Glutamatergic neuron (in vitro differentiated cells): Measurements from ENCODE around the gene SKOR1. TPM values are rescaled to one million over a fixed set of nuclear protein-coding genes. Genes with fewer than 3 reads are reported as not detected.

Experiments used
- DNase-seq: peaks from one replicate; pipeline ENCODE4 v3.0.0; 2022
- H3K27ac Mint-ChIP-seq: one replicate; pipeline ENCODE4 v1.8.0; 2020; ENCODE audit warnings: mild to moderate bottlenecking, mixed read lengths, inconsistent platforms; ENCODE audit not compliant: unreplicated experiment
- H3K27me3 Mint-ChIP-seq: one replicate; pipeline ENCODE4 v1.8.0; 2020; ENCODE audit warnings: mild to moderate bottlenecking, moderate library complexity, mixed read lengths, inconsistent platforms; ENCODE audit not compliant: unreplicated experiment
- H3K36me3 Mint-ChIP-seq: one replicate; pipeline ENCODE4 v1.8.0; 2020; ENCODE audit warnings: mild to moderate bottlenecking, mixed read lengths, inconsistent platforms; ENCODE audit not compliant: unreplicated experiment
- H3K4me1 Mint-ChIP-seq: one replicate; pipeline ENCODE4 v1.8.0; 2020; ENCODE audit warnings: mild to moderate bottlenecking, low read depth, mixed read lengths, inconsistent platforms; ENCODE audit not compliant: unreplicated experiment
- H3K4me3 Mint-ChIP-seq: one replicate; pipeline ENCODE4 v1.8.0; 2020; ENCODE audit warnings: mild to moderate bottlenecking, mixed read lengths, inconsistent platforms; ENCODE audit not compliant: unreplicated experiment
- H3K9me3 Mint-ChIP-seq: one replicate; pipeline ENCODE4 v1.8.0; 2020; ENCODE audit warnings: mild to moderate bottlenecking, moderate library complexity, mixed read lengths, inconsistent platforms; ENCODE audit not compliant: unreplicated experiment
- total RNA-seq: library from RNA; stranded (reverse); fragmentation: NEBNext Ultra II Directional; extraction: Animal tissue kit (Norgen Biotek cat#: 25700); gene quantifications from one replicate; pipeline ENCODE4 v1.2.1, GENCODE V29; 2021; ENCODE audit not compliant: unreplicated experiment
- TF ChIP-seq, protein P1 (sequence below): fragments of 200-600 bp; sonication (generic); IDR thresholded peaks from one replicate; pipeline ENCODE4 v1.5.0; 2021; ENCODE audit not compliant: partially characterized antibody, unreplicated experiment

The SKOR1 gene
- total RNA-seq, 1 donor from 2014 or later: 4.0 TPM

DNA sequence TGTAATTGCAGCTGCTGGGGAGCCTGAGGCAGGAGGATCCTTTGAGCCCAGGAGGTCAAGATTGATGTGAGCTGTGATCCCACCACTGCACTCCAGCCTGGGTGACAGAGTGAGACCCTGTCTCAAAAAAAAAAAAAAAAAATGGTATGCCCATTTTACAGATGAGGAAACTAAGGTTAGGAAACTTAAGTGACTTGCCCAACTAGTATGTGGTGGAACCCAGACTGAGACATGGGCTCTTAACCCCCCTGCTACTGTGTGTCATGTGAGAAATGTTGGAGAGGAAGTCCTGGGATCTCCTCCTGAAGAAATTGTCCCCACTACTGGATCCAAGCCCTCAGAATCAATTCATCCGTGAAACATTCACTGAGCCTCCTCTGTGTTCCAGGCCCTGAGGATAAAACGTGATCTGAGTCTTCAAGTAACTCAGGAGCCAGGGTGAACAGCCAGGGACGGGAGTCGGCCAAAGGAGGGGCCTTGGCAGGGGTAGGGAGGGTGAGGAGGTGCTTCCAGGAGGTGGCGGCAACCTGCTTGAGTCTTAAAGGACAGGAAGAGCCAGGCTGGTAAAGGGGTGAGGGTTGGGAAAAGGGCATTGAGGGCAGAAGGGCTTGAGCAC lies 34.1 kb downstream of the SKOR1 start:
- Mint-ChIP-seq H3K36me3 (no peaks in the 10 kb centered on the region), H3K4me3 (no peak overlapping the region), H3K27ac (no peak overlapping the region), H3K27me3 (peaks cover 2% of the 10 kb centered on the region), H3K4me1 (peaks cover 14% of the 10 kb centered on the region), H3K9me3 (peaks cover 5% of the 10 kb centered on the region)
- TF ChIP-seq, protein P1, sequence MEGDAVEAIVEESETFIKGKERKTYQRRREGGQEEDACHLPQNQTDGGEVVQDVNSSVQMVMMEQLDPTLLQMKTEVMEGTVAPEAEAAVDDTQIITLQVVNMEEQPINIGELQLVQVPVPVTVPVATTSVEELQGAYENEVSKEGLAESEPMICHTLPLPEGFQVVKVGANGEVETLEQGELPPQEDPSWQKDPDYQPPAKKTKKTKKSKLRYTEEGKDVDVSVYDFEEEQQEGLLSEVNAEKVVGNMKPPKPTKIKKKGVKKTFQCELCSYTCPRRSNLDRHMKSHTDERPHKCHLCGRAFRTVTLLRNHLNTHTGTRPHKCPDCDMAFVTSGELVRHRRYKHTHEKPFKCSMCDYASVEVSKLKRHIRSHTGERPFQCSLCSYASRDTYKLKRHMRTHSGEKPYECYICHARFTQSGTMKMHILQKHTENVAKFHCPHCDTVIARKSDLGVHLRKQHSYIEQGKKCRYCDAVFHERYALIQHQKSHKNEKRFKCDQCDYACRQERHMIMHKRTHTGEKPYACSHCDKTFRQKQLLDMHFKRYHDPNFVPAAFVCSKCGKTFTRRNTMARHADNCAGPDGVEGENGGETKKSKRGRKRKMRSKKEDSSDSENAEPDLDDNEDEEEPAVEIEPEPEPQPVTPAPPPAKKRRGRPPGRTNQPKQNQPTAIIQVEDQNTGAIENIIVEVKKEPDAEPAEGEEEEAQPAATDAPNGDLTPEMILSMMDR: no peak
- DNase-seq: no peak

DNA sequence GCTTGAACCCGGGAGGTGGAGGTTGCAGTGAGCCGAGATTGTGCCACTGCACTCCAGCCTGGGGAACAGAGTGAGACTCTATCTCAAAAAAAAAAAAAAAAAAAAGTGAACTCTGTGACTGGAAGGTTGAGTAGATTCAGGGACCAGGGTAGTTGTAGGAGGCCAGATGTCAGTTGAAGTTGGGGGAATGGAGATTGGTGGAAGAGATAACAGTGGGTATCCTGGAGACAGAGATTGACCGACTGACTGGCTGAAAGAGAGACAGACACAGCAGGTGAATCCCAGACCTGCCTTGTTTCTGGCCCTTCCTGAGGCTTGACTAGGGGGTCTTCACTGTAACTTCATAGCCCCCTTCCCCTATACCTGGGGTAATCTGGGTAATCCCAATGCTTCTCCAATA lies 36.7 kb downstream of the SKOR1 start:
- Mint-ChIP-seq H3K27ac (no peak overlapping the region), H3K4me3 (no peak overlapping the region), H3K36me3 (no peaks in the 10 kb centered on the region), H3K9me3 (peaks cover 5% of the 10 kb centered on the region), H3K4me1 (peaks cover 8% of the 10 kb centered on the region), H3K27me3 (peaks cover 2% of the 10 kb centered on the region)
- TF ChIP-seq, protein P1: no peak
- DNase-seq: no peak

DNA sequence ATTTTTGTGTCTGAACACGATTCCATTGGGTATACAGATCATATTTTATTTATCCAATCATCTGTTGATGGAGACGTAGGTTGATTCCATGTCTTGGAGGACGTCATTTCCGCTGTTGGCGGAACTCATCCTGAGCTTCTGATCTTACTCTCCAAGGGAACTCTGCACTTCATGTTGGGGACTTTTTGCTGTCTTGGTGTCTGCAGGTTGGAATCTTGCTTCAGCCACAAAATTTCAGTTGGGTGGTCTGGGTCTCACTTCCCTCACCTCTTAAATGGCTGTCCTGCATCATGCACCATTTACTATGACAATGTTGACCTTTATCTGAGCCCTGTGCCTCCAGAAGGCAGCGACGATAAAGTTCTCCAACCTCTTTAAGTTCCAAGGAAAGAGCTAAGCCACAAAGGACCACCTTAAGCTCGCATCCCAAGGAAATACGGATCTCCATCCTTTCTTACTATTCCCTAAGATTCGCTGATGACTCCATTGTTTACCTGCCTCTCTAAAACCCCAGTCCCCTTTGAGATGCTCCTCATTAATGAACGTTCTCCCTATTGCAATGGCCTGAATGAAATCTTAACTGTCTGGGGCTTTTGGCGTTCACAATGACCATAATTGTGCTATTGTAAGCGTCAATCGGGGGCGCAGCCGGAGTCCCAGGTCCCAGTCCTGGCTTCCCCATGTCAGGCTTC lies 37.6 kb downstream of the SKOR1 start:
- Mint-ChIP-seq H3K27ac (no peak overlapping the region), H3K4me1 (peaks cover 8% of the 10 kb centered on the region), H3K4me3 (no peak overlapping the region), H3K36me3 (no peaks in the 10 kb centered on the region), H3K27me3 (peaks cover 2% of the 10 kb centered on the region), H3K9me3 (peaks cover 5% of the 10 kb centered on the region)
- TF ChIP-seq, protein P1: no peak
- DNase-seq: no peak

DNA sequence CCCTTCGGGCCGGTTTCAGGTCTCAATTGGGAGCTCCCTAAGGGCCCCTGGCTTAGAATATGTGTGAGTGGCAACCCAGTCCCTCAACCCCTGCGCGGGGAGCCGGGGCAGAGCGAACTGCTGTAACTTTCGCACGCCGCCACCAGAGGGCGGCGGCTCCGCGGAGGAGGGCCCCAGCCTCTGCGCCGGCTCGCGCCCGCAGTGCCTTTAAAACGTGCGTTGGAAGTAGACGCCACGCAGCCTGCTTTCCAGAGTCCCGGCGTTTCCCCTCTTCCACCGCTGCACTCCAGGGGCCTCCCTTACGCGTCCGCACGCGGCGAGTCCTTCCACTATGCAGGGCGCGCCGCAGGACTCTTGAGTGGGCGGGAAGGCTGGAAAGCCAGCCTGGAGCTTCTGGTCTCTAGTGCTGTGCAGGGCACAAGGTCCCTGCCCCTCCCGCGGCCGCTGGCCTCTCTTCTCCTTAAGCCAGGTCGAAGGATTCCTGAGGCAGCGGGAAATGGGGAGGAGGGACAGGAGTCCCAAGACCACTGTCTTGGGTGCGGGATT lies 38.2 kb downstream of the SKOR1 start:
- H3K4me3 Mint-ChIP-seq: peak overlapping the region; percentile 75
- TF ChIP-seq, protein P1: peak; percentile 96
- peaks cover 8% of the 10 kb centered on the region for H3K4me1 Mint-ChIP-seq
- peak; percentile 84 for DNase-seq
- H3K27ac Mint-ChIP-seq: no peak overlapping the region
- no peaks in the 10 kb centered on the region for H3K36me3 Mint-ChIP-seq
- H3K9me3 Mint-ChIP-seq: peaks cover 5% of the 10 kb centered on the region
- H3K27me3 Mint-ChIP-seq: peaks cover 2% of the 10 kb centered on the region

DNA sequence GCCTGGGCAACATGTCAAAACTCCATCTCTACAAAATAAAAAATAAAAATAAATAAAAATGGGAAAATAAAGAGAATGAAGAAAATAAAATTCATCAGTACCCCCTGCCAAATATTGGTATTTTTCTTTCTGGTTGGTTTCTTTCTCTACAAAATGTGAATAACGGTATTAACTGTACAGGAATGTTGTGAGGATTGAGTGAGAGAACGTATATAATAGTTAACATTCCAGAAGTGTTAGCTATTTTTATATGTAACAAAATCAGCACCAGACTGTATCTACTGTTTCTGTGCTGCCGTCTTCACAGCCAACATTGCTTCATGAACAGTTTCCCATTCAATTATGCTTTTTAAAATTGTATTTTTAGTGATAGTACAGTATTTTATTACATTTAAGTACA lies 40.0 kb downstream of the SKOR1 start:
- H3K27me3 Mint-ChIP-seq: peaks cover 2% of the 10 kb centered on the region
- TF ChIP-seq, protein P1: no peak
- no peak overlapping the region for H3K4me3 Mint-ChIP-seq
- peaks cover 7% of the 10 kb centered on the region for H3K9me3 Mint-ChIP-seq
- peaks cover 10% of the 10 kb centered on the region for H3K36me3 Mint-ChIP-seq
- H3K27ac Mint-ChIP-seq: no peak overlapping the region
- DNase-seq: no peak
- peaks cover 2% of the 10 kb centered on the region for H3K4me1 Mint-ChIP-seq
